Testis (tissue), 3 donors: Measurements from ENCODE around the gene DOCK11. TPM values are rescaled to one million over a fixed set of nuclear protein-coding genes. Genes with fewer than 3 reads are reported as not detected.

Source experiments
- DNase-seq: peaks from one replicate; pipeline ENCODE4 v3.0.0-alpha.2; 2019
- H3K27ac ChIP-seq, 2 donors: fragments of 200-600 bp; sonication (generic); one replicate each; pipeline ENCODE4 v1.5.1; 2019
- H3K27me3 ChIP-seq: fragments of 200-600 bp; sonication (generic); one replicate; pipeline ENCODE4 v1.5.1; 2019
- H3K36me3 ChIP-seq: fragments of 200-600 bp; sonication (generic); one replicate; pipeline ENCODE4 v1.5.1; 2017; ENCODE audit warnings: low read depth; ENCODE audit errors: missing control alignments
- H3K4me1 ChIP-seq: fragments of 200-600 bp; sonication (generic); one replicate; pipeline ENCODE4 v1.5.1; 2019
- H3K4me3 ChIP-seq, 2 donors: fragments of 200-600 bp; sonication (generic); one replicate each; pipeline ENCODE4 v1.5.1; 2017 to 2019
- H3K9me3 ChIP-seq: fragments of 200-600 bp; sonication (generic); one replicate; pipeline ENCODE4 v1.5.1; 2017
- CTCF ChIP-seq, 3 experiments: fragments of 450-650 bp in 2 of 3; fragments of 200-600 bp in 1 of 3; sonication (generic) in 1 of 3; IDR thresholded peaks; one replicate each; pipeline ENCODE4 v1.5.1; 2016 to 2019; ENCODE audit warnings: antibody characterized with exemption in 3 of 3, mild to moderate bottlenecking in 2 of 3, moderate library complexity in 1 of 3
- POLR2A ChIP-seq: fragments of 450-650 bp; IDR thresholded peaks from one replicate; pipeline ENCODE4 v1.6.1; 2017; ENCODE audit warnings: antibody characterized with exemption, mild to moderate bottlenecking, moderate library complexity
- WGBS, 2 donors: methylation state at CpG; one replicate each; pipeline ENCODE4 v1.1.5; 2018; 5-methylcytosine and 5-hydroxymethylcytosine counted together
- intact Hi-C: fragments of 100-400 bp; cut with DNase I; formaldehyde crosslinking; loops from one replicate; pipeline ENCODE4 v1.15.1; 2023; ENCODE audit warnings: low total_unique reads
- polyA plus RNA-seq: library from polyadenylated mRNA; stranded (reverse); fragments of 350-450 nt; fragmentation: Illumina TruSeq; extraction: RNeasy Lipid Tissue Mini Kit (QIAGEN cat#74804); gene quantifications from one replicate; pipeline ENCODE4 v1.2.3, GENCODE V29; 2014; ENCODE audit warnings: low read depth, low replicate concordance; ENCODE audit not compliant: insufficient read depth
- total RNA-seq, 2 donors: library from RNA; depleted of rRNA; stranded (reverse); fragments of >200 nt; gene quantifications; one replicate each; pipeline ENCODE4 v1.2.3, GENCODE V29; 2016

The DOCK11 gene
- total and polyA plus RNA-seq, 3 donors from 2014 or later: 4.3 to 5.9 (median 5.8) TPM

GRCh38 chrX:118510111-118510510 lies 14.5 kb downstream of the DOCK11 start:
- Histone ChIP-seq H3K4me3 (no peak overlapping the region), H3K9me3 (no peaks in the 10 kb centered on the region), H3K36me3 (no peaks in the 10 kb centered on the region), H3K4me1 (no peaks in the 10 kb centered on the region), H3K27me3 (no peaks in the 10 kb centered on the region), H3K27ac (no peak overlapping the region)
- peak; percentile 19 for DNase-seq
- intact Hi-C loops: no loop called here
- WGBS, 2 donors: 83 to 100% methylated on average over 3 to 5 of the region's 5 CpGs
- TF ChIP-seq POLR2A: no peak
- no peak for TF ChIP-seq CTCF (IDR thresholded peaks at IDR 0.05)

- TF ChIP-seq CTCF (IDR thresholded peaks at IDR 0.05) (no peak), POLR2A (no peak)
These were observed 17.7 kb downstream of the DOCK11 start for GRCh38 chrX:118513120-118513898.

DNA sequence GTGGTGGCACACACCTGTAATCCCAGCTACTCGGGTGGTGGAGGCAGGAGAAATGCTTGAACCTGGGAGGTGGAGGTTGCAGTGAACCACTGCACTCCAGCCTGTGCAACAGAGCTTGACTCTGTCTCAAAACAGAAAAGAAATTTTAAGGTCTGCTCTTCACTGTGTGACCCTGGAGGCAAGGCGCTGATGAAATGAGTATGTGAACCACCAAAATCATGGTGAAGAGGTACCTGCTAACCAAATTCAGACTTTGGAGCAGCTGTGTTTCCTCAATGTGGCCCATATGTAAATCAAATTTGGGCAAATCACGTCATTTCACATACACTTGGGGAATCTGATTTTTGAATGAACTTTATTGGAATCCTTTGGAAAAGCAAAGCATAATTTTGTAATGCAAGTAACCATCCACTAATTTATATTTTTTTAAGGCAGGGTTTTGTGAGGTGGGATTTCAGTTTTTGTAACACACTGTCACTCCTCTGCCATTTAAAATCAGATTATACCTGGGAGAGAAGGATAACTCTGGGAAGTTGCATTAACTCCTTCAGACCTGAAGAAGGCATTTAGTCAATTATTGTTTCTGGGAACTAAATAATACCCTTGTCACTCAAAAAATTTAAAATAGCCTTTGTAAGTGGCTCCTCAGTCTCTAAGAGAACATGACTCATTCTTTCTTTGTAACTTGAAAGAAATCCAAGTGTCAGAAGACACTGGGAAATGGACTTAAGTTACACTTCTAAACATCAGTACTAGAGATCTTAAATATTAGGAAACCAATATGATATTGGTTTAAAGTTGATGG lies 24.0 kb downstream of the DOCK11 start:
- DNase-seq: no peak
- Histone ChIP-seq H3K9me3 (no peaks in the 10 kb centered on the region), H3K4me3 (no peak overlapping the region), H3K27ac (no peak overlapping the region), H3K4me1 (no peaks in the 10 kb centered on the region), H3K36me3 (no peaks in the 10 kb centered on the region), H3K27me3 (no peaks in the 10 kb centered on the region)
- TF ChIP-seq POLR2A (no peak), CTCF (IDR thresholded peaks at IDR 0.05) (no peak)
- intact Hi-C loops: no loop called here
- 83 to 89% methylated on average over 2 to 3 of the region's 3 CpGs for WGBS, 2 donors

More at GRCh38 chrX:118513120-118513898, 17.7 kb downstream of the DOCK11 start:
- H3K4me1 ChIP-seq: no peaks in the 10 kb centered on the region
- no peaks in the 10 kb centered on the region for H3K9me3 ChIP-seq
- WGBS, 2 donors: 87 to 92% methylated on average over 6 of the region's 6 CpGs
- no peaks in the 10 kb centered on the region for H3K36me3 ChIP-seq
- no peak overlapping the region for H3K27ac ChIP-seq
- no peak for DNase-seq
- intact Hi-C loops: no loop called here
- no peak overlapping the region for H3K4me3 ChIP-seq
- no peaks in the 10 kb centered on the region for H3K27me3 ChIP-seq

- no peaks in the 10 kb centered on the region for H3K9me3 ChIP-seq
- intact Hi-C loops: no loop called here
- WGBS, 2 donors: 56 to 58% methylated on average over 5 of the region's 5 CpGs
- no peaks in the 10 kb centered on the region for H3K4me1 ChIP-seq
- no peaks in the 10 kb centered on the region for H3K27me3 ChIP-seq
- no peak for DNase-seq
- TF ChIP-seq CTCF (IDR thresholded peaks at IDR 0.05) (no peak), POLR2A (no peak)
- no peak overlapping the region for H3K27ac ChIP-seq
- no peaks in the 10 kb centered on the region for H3K36me3 ChIP-seq
- no peak overlapping the region for H3K4me3 ChIP-seq
These were observed 24.9 kb downstream of the DOCK11 start for GRCh38 chrX:118520216-118521206.
